Measurements from ENCODE around the gene ANKRD52. TPM values are rescaled to one million over a fixed set of nuclear protein-coding genes. Genes with fewer than 3 reads are reported as not detected.

ANKRD52 gene
- total RNA-seq (2021; fragmentation: NEBNext Ultra II Directional; extraction: Animal tissue kit (Norgen Biotek cat#: 25700)), result 34.1 and 36.3 TPM in 2 replicates
- polyA plus RNA-seq (2011; rRNA removed), result 14.0 and 20.7 TPM in 2 replicates
- polyA plus RNA-seq (2011; cell fraction: cytosol; rRNA removed), result 14.1 TPM
- 74.8 TPM for polyA plus RNA-seq (2011; cell fraction: nucleus; rRNA removed)
- polyA plus RNA-seq (2012, experiment 1 of 2), result 19.5 to 26.6 TPM (median 22.1 TPM) in 4 replicates
- polyA plus RNA-seq (2012, experiment 2 of 2), result 14.4 TPM
- polyA plus RNA-seq (2013, experiment 1 of 2), result 15.3 TPM
- 14.7 TPM for polyA plus RNA-seq (2013, experiment 2 of 2)
- polyA minus RNA-seq (2011; rRNA and poly(A)+ RNA removed), result 20.7 and 30.8 TPM in 2 replicates
- 14.5 TPM for polyA minus RNA-seq (2011; cell fraction: cytosol; rRNA and poly(A)+ RNA removed)
- 20.3 TPM for polyA minus RNA-seq (2011; cell fraction: nucleus; rRNA and poly(A)+ RNA removed)
- long read RNA-seq, experiment 1, full-length matches to known transcripts, result 1 of 28 reads
- long read RNA-seq, experiment 1, partial matches to known transcripts, result 0 of 28 reads
- long read RNA-seq, experiment 1, other reads (novel, unspliced or antisense), result 27 of 28 reads
- long read RNA-seq, experiment 2, partial matches to known transcripts, result 0 of 2 reads
- long read RNA-seq, experiment 2, other reads (novel, unspliced or antisense), result 2 of 2 reads

- Histone ChIP-seq H4K8ac (ENCODE audit: extremely low read depth, insufficient read depth, low read length) (peak within 1 kb of the TSS; percentile 15; the same call in 1 of the 2 replicates), H3K4me1 (replicated peaks in 1 of 4; ENCODE audit: control insufficient read depth in 3 of 4, insufficient read depth in 4 of 4, low read length in 3 of 4) (peaks cover 8 to 17% (median 13%) of the 10 kb centered on the region in 4 experiments), H4K5ac (ENCODE audit: insufficient read length, low read depth, low read length) (peak within 1 kb of the TSS; percentile 78), H3K4me2 (ENCODE audit: insufficient read depth in 1 of 2, low read depth in 2 of 2, low read length in 2 of 2) (peak within 1 kb of the TSS; percentile 83 to 89), H2BK120ac (replicated peaks; ENCODE audit: low read depth, low read length) (no peak within 1 kb of the TSS), H2AFZ (ENCODE audit: low read length) (peak within 1 kb of the TSS; percentile 89), H3K4ac (replicated peaks; ENCODE audit: insufficient read length, low read depth, low read length) (peak within 1 kb of the TSS; percentile 63), H2BK20ac (ENCODE audit: low read length) (no peak within 1 kb of the TSS), H4K91ac (replicated peaks; ENCODE audit: insufficient read length, low read length) (no peak within 1 kb of the TSS), H4K20me1 (replicated peaks in 1 of 2; ENCODE audit: control insufficient read depth in 1 of 2, insufficient read depth in 2 of 2, low read length in 2 of 2) (peaks cover 5 to 6% of the 10 kb centered on the region in 2 experiments), H3K23me2 (ENCODE audit: low read depth, low read length) (peaks cover 11% of the 10 kb centered on the region; the same call in 1 of the 2 replicates), H2BK15ac (ENCODE audit: low read length) (peak within 1 kb of the TSS; percentile 61; the same call in 1 of the 2 replicates), H3K79me2 (ENCODE audit: control insufficient read depth in 1 of 2, insufficient read depth in 2 of 2, low read length in 2 of 2) (peaks cover 0 to 8% of the 10 kb centered on the region in 2 experiments; a peak in 1 of 4 replicates), H3K14ac (ENCODE audit: insufficient read length) (no peak within 1 kb of the TSS), H3K36me3 (ENCODE audit: control insufficient read depth in 2 of 4, insufficient read depth in 4 of 4, low read length in 3 of 4) (peaks cover 11 to 31% (median 16%) of the 10 kb centered on the region in 4 experiments), H3K4me3 (ENCODE audit: extremely low read depth in 1 of 4, insufficient read depth in 2 of 4, low read depth in 3 of 4, low read length in 4 of 4) (peak within 1 kb of the TSS; percentile 60 to 96 (median 88)), H3K56ac (replicated peaks; ENCODE audit: insufficient read length, low read depth, low read length) (peak within 1 kb of the TSS; percentile 62), H3K79me1 (ENCODE audit: low read depth, low read length) (peaks cover 7% of the 10 kb centered on the region), H2BK5ac (ENCODE audit: low read depth, low read length) (peak within 1 kb of the TSS; percentile 90), H3K9ac (replicated peaks in 1 of 4; ENCODE audit: extremely low read depth in 1 of 4, low read depth in 3 of 4, low read length in 3 of 4) (peak within 1 kb of the TSS; percentile 60 to 65 (median 62); a peak in 6 of 7 replicates), H3K27ac (ENCODE audit: low read depth, low read length) (no peak within 1 kb of the TSS), H3K18ac (ENCODE audit: extremely low read depth, low read length) (peak within 1 kb of the TSS; percentile 95), H3K27me3 (replicated peaks in 1 of 4; ENCODE audit: control insufficient read depth in 3 of 4, extremely low read depth in 1 of 4, insufficient read depth in 3 of 4, low read length in 3 of 4) (no peaks in the 10 kb centered on the region), H2BK12ac (ENCODE audit: low read depth, low read length) (no peak within 1 kb of the TSS), H3K23ac (ENCODE audit: insufficient read length) (no peak within 1 kb of the TSS), H2AK5ac (ENCODE audit: low read depth, low read length) (no peak within 1 kb of the TSS), H3K9me3 (ENCODE audit: insufficient read depth in 2 of 2, low read depth in 1 of 2, low read length in 1 of 2) (no peaks in the 10 kb centered on the region)
- CTCF ChIA-PET (ENCODE audit: partially characterized antibody), result interaction anchor here (0.6 to 6.4 kb wide), 26 partner anchors 8 to 1502 kb away, joined by 3 to 47 read pairs (median 6); partner anchors contain the start of genes COQ10A, IL23A, RNF41 and SMARCC2
- POLR2A ChIA-PET (ENCODE audit: partially characterized antibody), result interaction anchor here (0.6 to 3.8 kb wide), 28 partner anchors 9 to 818 kb away, joined by 3 to 41 read pairs (median 4); partner anchors contain the start of genes CNPY2, COQ10A, CS and ERBB3
- WGBS, 2 experiments (ENCODE audit: extremely low coverage in 1 of 2, insufficient coverage in 1 of 2, insufficient read length in 1 of 2, insufficient replicate concordance in 2 of 2, low coverage in 1 of 2, low lambda C conversion rate in 2 of 2, missing lambda C conversion rate in 1 of 2), result 1% methylated on average over 21 of the region's 78 CpGs; no CpG with 5 or more reads in 1 of the 2 experiments
- FAIRE-seq, result no peak
- DNase-seq (ENCODE audit: low read depth in 1 of 2, low spot score in 2 of 2), result peak in 1 of 2 experiments; percentile 89
- no peak for TF ChIP-seq KDM1A (IDR thresholded peaks at IDR 0.05; ENCODE audit: borderline replicate concordance, low read length)
- no peak for TF ChIP-seq RXRA (IDR thresholded peaks at IDR 0.05; ENCODE audit: insufficient read depth, low read depth, low read length)
- TF ChIP-seq SRF (IDR thresholded peaks at IDR 0.05; ENCODE audit: low read depth, low read length), result no peak
- no peak for TF ChIP-seq TAF7 (optimal IDR thresholded peaks at IDR 0.05; ENCODE audit: borderline replicate concordance, low read depth, low read length)
- no peak for TF ChIP-seq TEAD4 (IDR thresholded peaks at IDR 0.05; ENCODE audit: low read depth, low read length)
- no peak for TF ChIP-seq BCL11A (IDR thresholded peaks at IDR 0.05; ENCODE audit: low read depth in 2 of 2, low read length in 2 of 2)
- no peak for TF ChIP-seq EGR1 (IDR thresholded peaks at IDR 0.05; ENCODE audit: borderline replicate concordance, low read depth, low read length)
- peak; percentile 28; the same call in 1 of the 2 replicates for TF ChIP-seq GABPA (IDR thresholded peaks at IDR 0.05; ENCODE audit: borderline replicate concordance, insufficient read depth, low read length)
Measured at GRCh38 chr12:56258068-56258819, at the start of gene ANKRD52. ANKRD52 (minus strand) TSS chr12:56258384; CDS start chr12:56258269, 115 bp downstream.

All from H1 (cell line).